Measurements from ENCODE around the gene PDLIM7. TPM values are rescaled to one million over a fixed set of nuclear protein-coding genes. Genes with fewer than 3 reads are reported as not detected.

Gene PDLIM7
- total RNA-seq, 1 donor from 2014 or later: 54.4 TPM

- no peak for TF ChIP-seq CTCF (IDR thresholded peaks at IDR 0.05; ENCODE audit: borderline replicate concordance)
- Histone ChIP-seq H3K4me1 (no peaks in the 10 kb centered on the region), H3K4me3 (no peak overlapping the region), H3K9me3 (replicated peaks) (no peaks in the 10 kb centered on the region), H3K27ac (replicated peaks) (no peak overlapping the region), H3K36me3 (peaks cover 60% of the 10 kb centered on the region), H3K27me3 (ENCODE audit: low read depth) (no peaks in the 10 kb centered on the region)
- no peak for DNase-seq
- intact Hi-C loops (cut with micrococcal nuclease): no loop called here
Observed at GRCh38 chr5:177439518-177440053, 57.8 kb downstream of the PDLIM7 start.

- peaks cover 71% of the 10 kb centered on the region for H3K36me3 ChIP-seq
- no peak for DNase-seq
- H3K4me3 ChIP-seq: no peak overlapping the region
Observed at GRCh38 chr5:177438468-177438867, 58.9 kb downstream of the PDLIM7 start.

GRCh38 chr5:177437623-177438022, 59.8 kb downstream of the PDLIM7 start:
- H3K4me3 ChIP-seq: no peak overlapping the region
- H3K36me3 ChIP-seq: peaks cover 80% of the 10 kb centered on the region
- no peaks in the 10 kb centered on the region for H3K27me3 ChIP-seq (ENCODE audit: low read depth)
- no peak for DNase-seq
- no peak for TF ChIP-seq CTCF (IDR thresholded peaks at IDR 0.05; ENCODE audit: borderline replicate concordance)
- H3K4me1 ChIP-seq: peaks cover 5% of the 10 kb centered on the region
- no peaks in the 10 kb centered on the region for H3K9me3 ChIP-seq (replicated peaks)
- intact Hi-C loops (cut with micrococcal nuclease): no loop called here
- no peak overlapping the region for H3K27ac ChIP-seq (replicated peaks)

More at GRCh38 chr5:177438468-177438867, 58.9 kb downstream of the PDLIM7 start:
- no peaks in the 10 kb centered on the region for H3K27me3 ChIP-seq (ENCODE audit: low read depth)
- intact Hi-C loops (cut with micrococcal nuclease): no loop called here
- no peak overlapping the region for H3K27ac ChIP-seq (replicated peaks)
- H3K4me1 ChIP-seq: no peaks in the 10 kb centered on the region
- H3K9me3 ChIP-seq (replicated peaks): no peaks in the 10 kb centered on the region
- TF ChIP-seq CTCF (IDR thresholded peaks at IDR 0.05; ENCODE audit: borderline replicate concordance): no peak

GRCh38 chr5:177435847-177436536, 61.4 kb downstream of the PDLIM7 start:
- Histone ChIP-seq H3K27me3 (ENCODE audit: low read depth) (no peaks in the 10 kb centered on the region), H3K4me3 (no peak overlapping the region), H3K27ac (replicated peaks) (no peak overlapping the region), H3K4me1 (peaks cover 21% of the 10 kb centered on the region), H3K36me3 (peaks cover 72% of the 10 kb centered on the region), H3K9me3 (replicated peaks) (no peaks in the 10 kb centered on the region)
- no peak for TF ChIP-seq CTCF (IDR thresholded peaks at IDR 0.05; ENCODE audit: borderline replicate concordance)
- intact Hi-C loops (cut with micrococcal nuclease): no loop called here
- DNase-seq: no peak

GRCh38 chr5:177434942-177435738, 62.3 kb downstream of the PDLIM7 start:
- Histone ChIP-seq H3K4me3 (no peak overlapping the region), H3K27me3 (ENCODE audit: low read depth) (no peaks in the 10 kb centered on the region), H3K36me3 (peaks cover 69% of the 10 kb centered on the region), H3K27ac (replicated peaks) (no peak overlapping the region), H3K4me1 (peaks cover 21% of the 10 kb centered on the region), H3K9me3 (replicated peaks) (no peaks in the 10 kb centered on the region)
- intact Hi-C loops (cut with micrococcal nuclease): no loop called here
- no peak for TF ChIP-seq CTCF (IDR thresholded peaks at IDR 0.05; ENCODE audit: borderline replicate concordance)
- no peak for DNase-seq

All from left ventricle myocardium inferior (tissue), 1 donor.